DOHH2 (cell line): ENCODE results near the gene IHH.

Experiments used
- H3F3A ChIP-seq: fragments of 200-600 bp; sonication (generic), shearing (Covaris generic); 2 replicates; pipeline ENCODE4 v1.6.0; 2016; ENCODE audit warnings: antibody characterized with exemption, mild to moderate bottlenecking; ENCODE audit not compliant: control insufficient read depth, insufficient read depth
- H3K27ac ChIP-seq: fragments of 200-600 bp; sonication (generic); 2 replicates; pipeline ENCODE4 v1.5.1; 2014; ENCODE audit warnings: low read depth, mild to moderate bottlenecking, low read length, moderate library complexity
- H3K27me3 ChIP-seq: fragments of 200-600 bp; sonication (generic); 2 replicates; pipeline ENCODE4 v1.6.1; 2014; ENCODE audit warnings: mild to moderate bottlenecking, low read length, mixed read lengths; ENCODE audit not compliant: control insufficient read depth
- H3K36me3 ChIP-seq: fragments of 200-600 bp; sonication (generic); 2 replicates; pipeline ENCODE4 v1.6.1; 2014; ENCODE audit warnings: mild to moderate bottlenecking, low read length, moderate library complexity, mixed read lengths; ENCODE audit not compliant: control insufficient read depth
- H3K4me1 ChIP-seq: fragments of 200-600 bp; sonication (generic); 2 replicates; pipeline ENCODE4 v1.6.1; 2014; ENCODE audit warnings: mild to moderate bottlenecking, low read length, mixed read lengths; ENCODE audit not compliant: control insufficient read depth
- H3K4me2 ChIP-seq: fragments of 200-600 bp; sonication (generic); 2 replicates; pipeline ENCODE4 v1.6.0; 2014; ENCODE audit warnings: mild to moderate bottlenecking, low read length, moderate library complexity
- H3K4me3 ChIP-seq: fragments of 200-600 bp; sonication (generic); 2 replicates; pipeline ENCODE4 v1.5.1; 2014; ENCODE audit warnings: mild to moderate bottlenecking, low read length, mixed read lengths
- H3K79me2 ChIP-seq: fragments of 200-600 bp; sonication (generic); 2 replicates; pipeline ENCODE4 v1.6.1; 2014; ENCODE audit warnings: mild to moderate bottlenecking, low read length, mixed read lengths; ENCODE audit not compliant: control insufficient read depth
- H3K9me2 ChIP-seq: fragments of 200-600 bp; sonication (generic); replicated peaks from 2 replicates; pipeline ENCODE4 v1.6.1; 2014; ENCODE audit warnings: mild to moderate bottlenecking, low read length, mixed read lengths; ENCODE audit not compliant: control insufficient read depth
- H3K9me3 ChIP-seq: fragments of 200-600 bp; sonication (generic); 2 replicates; pipeline ENCODE4 v1.6.1; 2014; ENCODE audit warnings: antibody characterized with exemption, low read length, mixed read lengths; ENCODE audit not compliant: control insufficient read depth, insufficient read depth
- H4K20me1 ChIP-seq: fragments of 200-600 bp; sonication (generic); 2 replicates; pipeline ENCODE4 v1.6.0; 2014; ENCODE audit warnings: low read depth, mild to moderate bottlenecking, antibody characterized with exemption, low read length, moderate library complexity; ENCODE audit not compliant: control insufficient read depth, insufficient read depth
- CTCF ChIP-seq: fragments of 200-600 bp; sonication (generic); IDR thresholded peaks from one replicate; pipeline ENCODE4 v1.5.1; 2014; ENCODE audit warnings: antibody characterized with exemption, mild to moderate bottlenecking, low read depth, low read length; ENCODE audit not compliant: poor library complexity, severe bottlenecking
- EZH2phosphoT487 ChIP-seq: fragments of 200-600 bp; sonication (generic); IDR thresholded peaks from 2 replicates; pipeline ENCODE4 v1.6.1; 2017; ENCODE audit warnings: borderline replicate concordance, mild to moderate bottlenecking, antibody characterized with exemption, low read length, moderate library complexity, mixed read lengths

The IHH gene

GRCh38 chr2:219035942-219036341 is 24.8 kb downstream of the IHH start:
- Histone ChIP-seq H3K4me2 (no peak overlapping the region), H3K36me3 (no peaks in the 10 kb centered on the region), H3K9me3 (no peaks in the 10 kb centered on the region), H3K27ac (no peak overlapping the region), H4K20me1 (0 out of 2 replicates have a peak, but pooled peaks cover 5% of the 10 kb centered on the region), H3K79me2 (no peaks in the 10 kb centered on the region), H3F3A (no peaks in the 10 kb centered on the region), H3K27me3 (peaks cover 25% of the 10 kb centered on the region), H3K4me1 (no peaks in the 10 kb centered on the region), H3K4me3 (no peak overlapping the region), H3K9me2 (no peaks in the 10 kb centered on the region)
- TF ChIP-seq EZH2phosphoT487 = no peak
- no peak for TF ChIP-seq CTCF

GRCh38 chr2:219034823-219035222 is 25.9 kb downstream of the IHH start:
- Histone ChIP-seq H3K9me3 (no peaks in the 10 kb centered on the region), H3K9me2 (no peaks in the 10 kb centered on the region), H4K20me1 (no peaks in the 10 kb centered on the region), H3K4me2 (no peak overlapping the region), H3K36me3 (no peaks in the 10 kb centered on the region), H3K4me3 (no peak overlapping the region), H3K79me2 (no peaks in the 10 kb centered on the region), H3K27me3 (peaks cover 21% of the 10 kb centered on the region), H3K4me1 (no peaks in the 10 kb centered on the region), H3F3A (no peaks in the 10 kb centered on the region), H3K27ac (no peak overlapping the region)
- TF ChIP-seq CTCF (no peak), EZH2phosphoT487 (no peak)

GRCh38 chr2:219032051-219032745 is 28.5 kb downstream of the IHH start:
- Histone ChIP-seq H3K4me1 (no peaks in the 10 kb centered on the region), H3K4me3 (no peak overlapping the region), H4K20me1 (no peaks in the 10 kb centered on the region), H3K36me3 (no peaks in the 10 kb centered on the region), H3K27ac (no peak overlapping the region), H3K4me2 (no peak overlapping the region), H3K9me2 (no peaks in the 10 kb centered on the region), H3F3A (no peaks in the 10 kb centered on the region), H3K27me3 (peaks cover 16% of the 10 kb centered on the region), H3K9me3 (no peaks in the 10 kb centered on the region), H3K79me2 (no peaks in the 10 kb centered on the region)
- TF ChIP-seq CTCF (no peak), EZH2phosphoT487 (no peak)
